Loucy (cell line): ENCODE results near the gene TM9SF4.

Experiments used
- EZH2phosphoT487 ChIP-seq: fragments of 200-600 bp; IDR thresholded peaks from 2 replicates; pipeline ENCODE4 v1.6.1; 2018; ENCODE audit warnings: antibody characterized with exemption, mild to moderate bottlenecking, moderate library complexity, borderline replicate concordance
- TF ChIP-seq, protein P1 (sequence below): fragments of 200-600 bp; sonication (generic); conservative IDR thresholded peaks from 2 replicates; pipeline ENCODE4 v1.5.1; 2014; ENCODE audit warnings: mild to moderate bottlenecking, antibody characterized with exemption, low read length

- TF ChIP-seq, protein P1, sequence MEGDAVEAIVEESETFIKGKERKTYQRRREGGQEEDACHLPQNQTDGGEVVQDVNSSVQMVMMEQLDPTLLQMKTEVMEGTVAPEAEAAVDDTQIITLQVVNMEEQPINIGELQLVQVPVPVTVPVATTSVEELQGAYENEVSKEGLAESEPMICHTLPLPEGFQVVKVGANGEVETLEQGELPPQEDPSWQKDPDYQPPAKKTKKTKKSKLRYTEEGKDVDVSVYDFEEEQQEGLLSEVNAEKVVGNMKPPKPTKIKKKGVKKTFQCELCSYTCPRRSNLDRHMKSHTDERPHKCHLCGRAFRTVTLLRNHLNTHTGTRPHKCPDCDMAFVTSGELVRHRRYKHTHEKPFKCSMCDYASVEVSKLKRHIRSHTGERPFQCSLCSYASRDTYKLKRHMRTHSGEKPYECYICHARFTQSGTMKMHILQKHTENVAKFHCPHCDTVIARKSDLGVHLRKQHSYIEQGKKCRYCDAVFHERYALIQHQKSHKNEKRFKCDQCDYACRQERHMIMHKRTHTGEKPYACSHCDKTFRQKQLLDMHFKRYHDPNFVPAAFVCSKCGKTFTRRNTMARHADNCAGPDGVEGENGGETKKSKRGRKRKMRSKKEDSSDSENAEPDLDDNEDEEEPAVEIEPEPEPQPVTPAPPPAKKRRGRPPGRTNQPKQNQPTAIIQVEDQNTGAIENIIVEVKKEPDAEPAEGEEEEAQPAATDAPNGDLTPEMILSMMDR, result no peak
- no peak for TF ChIP-seq EZH2phosphoT487
These were observed 96.6 kb downstream of the TM9SF4 start for GRCh38 chr20:32205843-32206759.
